ENCODE measurements around the gene SALL3.

GRCh38 chr18:78973357-78974083 is 6.1 kb upstream of the SALL3 start:
- no peak for TF ChIP-seq CTCF (IDR thresholded peaks at IDR 0.05)
- no peak for TF ChIP-seq POLR2A (IDR thresholded peaks at IDR 0.05)
